Neural cell (in vitro differentiated cells): Measurements from ENCODE around the gene CANX. TPM values are rescaled to one million over a fixed set of nuclear protein-coding genes. Genes with fewer than 3 reads are reported as not detected.

Experiments used
- H2AFZ ChIP-seq: fragments of 200-600, 300-800 bp; sonication (generic), shearing (Covaris generic); 2 replicates; pipeline ENCODE4 v1.6.0; 2014; ENCODE audit warnings: low read depth, mild to moderate bottlenecking, antibody characterized with exemption, low read length, moderate library complexity
- H3F3A ChIP-seq: fragments of 200-600 bp; shearing (Covaris generic); 2 replicates; pipeline ENCODE4 v1.6.1; 2016; ENCODE audit warnings: mild to moderate bottlenecking, moderate library complexity, mixed read lengths, antibody characterized with exemption, low read length; ENCODE audit not compliant: insufficient read depth, poor library complexity, severe bottlenecking
- H3K27ac ChIP-seq: fragments of 200-600, 300-800 bp; sonication (generic), shearing (Covaris generic); 2 replicates; pipeline ENCODE4 v1.5.1; 2014; ENCODE audit warnings: mild to moderate bottlenecking, low read length, moderate library complexity
- H3K27me3 ChIP-seq: fragments of 300-800, 200-600 bp; sonication (generic), shearing (Covaris generic); 2 replicates; pipeline ENCODE4 v1.6.0; 2014; ENCODE audit warnings: mild to moderate bottlenecking, low read depth, low read length, moderate library complexity; ENCODE audit not compliant: insufficient read depth
- H3K36me3 ChIP-seq: fragments of 300-800, 200-600 bp; sonication (generic), shearing (Covaris generic); 2 replicates; pipeline ENCODE4 v1.5.1; 2014; ENCODE audit warnings: mild to moderate bottlenecking, antibody characterized with exemption, low read length, moderate library complexity; ENCODE audit not compliant: insufficient read depth
- H3K4me2 ChIP-seq: fragments of 300-800, 200-600 bp; sonication (generic), shearing (Covaris generic); 2 replicates; pipeline ENCODE4 v1.6.0; 2014; ENCODE audit warnings: mild to moderate bottlenecking, low read length
- H3K4me3 ChIP-seq: fragments of 300-800, 200-600 bp; sonication (generic), shearing (Covaris generic); 2 replicates; pipeline ENCODE4 v1.5.1; 2014; ENCODE audit warnings: mild to moderate bottlenecking, low read length, moderate library complexity
- H3K79me2 ChIP-seq: fragments of 200-600 bp; shearing (Covaris generic); replicated peaks from 2 replicates; pipeline ENCODE4 v1.6.0; 2014; ENCODE audit warnings: mild to moderate bottlenecking, low read length, moderate library complexity; ENCODE audit not compliant: insufficient read depth
- H3K9ac ChIP-seq: fragments of 300-800, 200-600 bp; sonication (generic), shearing (Covaris generic); 2 replicates; pipeline ENCODE4 v1.6.1; 2016; ENCODE audit warnings: mild to moderate bottlenecking, low read length, mixed read lengths
- H3K9me2 ChIP-seq: fragments of 200-600 bp; shearing (Covaris generic); 2 replicates; pipeline ENCODE4 v1.6.1; 2016; ENCODE audit warnings: mild to moderate bottlenecking, low read length, mixed read lengths; ENCODE audit not compliant: insufficient read depth
- H3K9me3 ChIP-seq: fragments of 200-600, 300-800 bp; sonication (generic), shearing (Covaris generic); 2 replicates; pipeline ENCODE4 v1.6.1; 2016; ENCODE audit warnings: mild to moderate bottlenecking, mixed run types, low read length, moderate library complexity, mixed read lengths
- H4K20me1 ChIP-seq: fragments of 200-600 bp; shearing (Covaris generic); 2 replicates; pipeline ENCODE4 v1.6.1; 2016; ENCODE audit warnings: mild to moderate bottlenecking, mixed run types; ENCODE audit not compliant: insufficient read depth
- CTCF ChIP-seq: fragments of 450-650 bp; IDR thresholded peaks from 2 replicates; pipeline ENCODE4 v1.5.1; 2014; ENCODE audit warnings: antibody characterized with exemption, mild to moderate bottlenecking, moderate library complexity; ENCODE audit not compliant: poor library complexity, severe bottlenecking
- EP300 ChIP-seq: fragments of 450-650 bp; conservative IDR thresholded peaks from 2 replicates; pipeline ENCODE4 v1.6.1; 2014; ENCODE audit warnings: antibody characterized with exemption, mild to moderate bottlenecking, moderate library complexity; ENCODE audit not compliant: poor library complexity, severe bottlenecking
- EZH2 ChIP-seq: fragments of 200-600, 300-800 bp; shearing (Covaris generic), sonication (generic); IDR thresholded peaks from 2 replicates; pipeline ENCODE4 v1.6.1; 2014; ENCODE audit warnings: antibody characterized with exemption, low read length, borderline replicate concordance, mild to moderate bottlenecking; ENCODE audit not compliant: insufficient read depth, poor library complexity, severe bottlenecking
- MXI1 ChIP-seq: fragments of 450-650 bp; conservative IDR thresholded peaks from 2 replicates; pipeline ENCODE4 v1.6.1; 2014; ENCODE audit warnings: antibody characterized with exemption, mild to moderate bottlenecking; ENCODE audit not compliant: poor library complexity, severe bottlenecking
- POLR2AphosphoS5 ChIP-seq: IDR thresholded peaks from 2 replicates; pipeline ENCODE4 v1.6.1; 2012
- RAD21 ChIP-seq: fragments of 450-650 bp; conservative IDR thresholded peaks from 2 replicates; pipeline ENCODE4 v1.6.1; 2014; ENCODE audit warnings: antibody characterized with exemption, mild to moderate bottlenecking, moderate library complexity
- SMC3 ChIP-seq: fragments of 450-650 bp; conservative IDR thresholded peaks from 2 replicates; pipeline ENCODE4 v1.6.1; 2014; ENCODE audit warnings: antibody characterized with exemption, mild to moderate bottlenecking, moderate library complexity; ENCODE audit not compliant: poor library complexity
- TAF1 ChIP-seq: IDR thresholded peaks from 2 replicates; pipeline ENCODE4 v1.6.1; 2012; ENCODE audit warnings: low read depth
- polyA plus RNA-seq: library from polyadenylated mRNA; depleted of rRNA; stranded (reverse); fragments of >200 nt; gene quantifications from 2 replicates; pipeline ENCODE4 v1.2.3, GENCODE V29; 2014
- TF ChIP-seq, protein P1 (sequence below): IDR thresholded peaks from 2 replicates; pipeline ENCODE4 v1.6.1; 2012; ENCODE audit warnings: borderline replicate concordance

Gene CANX
- polyA plus RNA-seq, 1 donor from 2014 or later, result 232 TPM

GRCh38 chr5:179730356-179730755, 31.6 kb downstream of the CANX start:
- Histone ChIP-seq H3K36me3 (peaks cover 10% of the 10 kb centered on the region), H2AFZ (no peak overlapping the region), H3K27ac (no peak overlapping the region)

DNA sequence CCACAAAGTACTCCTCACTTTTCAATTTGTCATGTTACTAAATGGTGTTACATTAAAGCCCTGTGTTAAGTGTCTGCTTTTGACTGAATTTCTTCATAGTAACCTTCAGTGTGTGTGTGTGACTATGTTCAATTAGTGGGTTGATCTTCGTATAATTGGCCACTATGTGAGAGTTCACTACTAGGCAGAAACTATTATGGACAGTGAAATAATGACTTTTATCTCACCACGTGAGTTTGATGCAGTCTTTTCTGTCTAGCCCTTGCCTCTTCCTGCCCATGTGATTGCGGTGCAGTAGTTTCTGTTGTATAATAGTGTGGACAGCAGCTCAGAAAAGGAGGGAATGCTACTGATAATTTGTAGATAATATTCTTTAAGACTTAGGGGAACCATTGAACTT, 32.1 kb downstream of the CANX start:
- H3K4me3 ChIP-seq, result no peak overlapping the region
- no peaks in the 10 kb centered on the region for H3K9me3 ChIP-seq
- no peak overlapping the region for H3K27ac ChIP-seq

More at GRCh38 chr5:179730356-179730755, 31.6 kb downstream of the CANX start:
- TF ChIP-seq, protein P1, sequence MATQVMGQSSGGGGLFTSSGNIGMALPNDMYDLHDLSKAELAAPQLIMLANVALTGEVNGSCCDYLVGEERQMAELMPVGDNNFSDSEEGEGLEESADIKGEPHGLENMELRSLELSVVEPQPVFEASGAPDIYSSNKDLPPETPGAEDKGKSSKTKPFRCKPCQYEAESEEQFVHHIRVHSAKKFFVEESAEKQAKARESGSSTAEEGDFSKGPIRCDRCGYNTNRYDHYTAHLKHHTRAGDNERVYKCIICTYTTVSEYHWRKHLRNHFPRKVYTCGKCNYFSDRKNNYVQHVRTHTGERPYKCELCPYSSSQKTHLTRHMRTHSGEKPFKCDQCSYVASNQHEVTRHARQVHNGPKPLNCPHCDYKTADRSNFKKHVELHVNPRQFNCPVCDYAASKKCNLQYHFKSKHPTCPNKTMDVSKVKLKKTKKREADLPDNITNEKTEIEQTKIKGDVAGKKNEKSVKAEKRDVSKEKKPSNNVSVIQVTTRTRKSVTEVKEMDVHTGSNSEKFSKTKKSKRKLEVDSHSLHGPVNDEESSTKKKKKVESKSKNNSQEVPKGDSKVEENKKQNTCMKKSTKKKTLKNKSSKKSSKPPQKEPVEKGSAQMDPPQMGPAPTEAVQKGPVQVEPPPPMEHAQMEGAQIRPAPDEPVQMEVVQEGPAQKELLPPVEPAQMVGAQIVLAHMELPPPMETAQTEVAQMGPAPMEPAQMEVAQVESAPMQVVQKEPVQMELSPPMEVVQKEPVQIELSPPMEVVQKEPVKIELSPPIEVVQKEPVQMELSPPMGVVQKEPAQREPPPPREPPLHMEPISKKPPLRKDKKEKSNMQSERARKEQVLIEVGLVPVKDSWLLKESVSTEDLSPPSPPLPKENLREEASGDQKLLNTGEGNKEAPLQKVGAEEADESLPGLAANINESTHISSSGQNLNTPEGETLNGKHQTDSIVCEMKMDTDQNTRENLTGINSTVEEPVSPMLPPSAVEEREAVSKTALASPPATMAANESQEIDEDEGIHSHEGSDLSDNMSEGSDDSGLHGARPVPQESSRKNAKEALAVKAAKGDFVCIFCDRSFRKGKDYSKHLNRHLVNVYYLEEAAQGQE, result no peak
- TF ChIP-seq CTCF (no peak), EZH2 (no peak), TAF1 (no peak), RAD21 (no peak), POLR2AphosphoS5 (no peak), SMC3 (no peak), EP300 (no peak), MXI1 (no peak)
- no peak overlapping the region for H3K4me2 ChIP-seq
- peaks cover 21% of the 10 kb centered on the region for H3K79me2 ChIP-seq
- H3F3A ChIP-seq, result peaks cover 4% of the 10 kb centered on the region
- H3K9me3 ChIP-seq, result no peaks in the 10 kb centered on the region
- H3K9me2 ChIP-seq, result no peaks in the 10 kb centered on the region
- no peaks in the 10 kb centered on the region for H4K20me1 ChIP-seq
- no peaks in the 10 kb centered on the region for H3K27me3 ChIP-seq
- H3K9ac ChIP-seq, result no peak overlapping the region
- H3K4me3 ChIP-seq, result no peak overlapping the region

More for the DNA sequence above, 32.1 kb downstream of the CANX start:
- no peaks in the 10 kb centered on the region for H4K20me1 ChIP-seq
- no peak overlapping the region for H2AFZ ChIP-seq
- H3K27me3 ChIP-seq, result no peaks in the 10 kb centered on the region
- H3K79me2 ChIP-seq, result peaks cover 25% of the 10 kb centered on the region
- H3K4me2 ChIP-seq, result no peak overlapping the region
- TF ChIP-seq CTCF (no peak), POLR2AphosphoS5 (no peak), MXI1 (no peak), EP300 (no peak), RAD21 (no peak), TAF1 (no peak), SMC3 (no peak), EZH2 (no peak)
- TF ChIP-seq, protein P1, result no peak
- H3K9ac ChIP-seq, result no peak overlapping the region
- H3K9me2 ChIP-seq, result no peaks in the 10 kb centered on the region
- H3F3A ChIP-seq, result peaks cover 4% of the 10 kb centered on the region
- peaks cover 10% of the 10 kb centered on the region for H3K36me3 ChIP-seq
